A673 (cell line): ENCODE results near the gene SMIM24.

ENCODE experiments used
- EZH2 ChIP-seq: fragments of 200-600 bp; sonication (generic); IDR thresholded peaks from 2 replicates; pipeline ENCODE4 v1.6.1; 2017; ENCODE audit warnings: borderline replicate concordance, low read depth, mild to moderate bottlenecking, mixed read lengths, antibody characterized with exemption, low read length; ENCODE audit not compliant: poor library complexity, severe bottlenecking
- TF ChIP-seq, protein P1 (sequence below): fragments of 300-800, 200-600 bp; sonication (generic); conservative IDR thresholded peaks from 2 replicates; pipeline ENCODE4 v1.5.1; 2017; ENCODE audit warnings: low read depth, mild to moderate bottlenecking, antibody characterized with exemption, low read length, moderate library complexity, mixed read lengths

DNA sequence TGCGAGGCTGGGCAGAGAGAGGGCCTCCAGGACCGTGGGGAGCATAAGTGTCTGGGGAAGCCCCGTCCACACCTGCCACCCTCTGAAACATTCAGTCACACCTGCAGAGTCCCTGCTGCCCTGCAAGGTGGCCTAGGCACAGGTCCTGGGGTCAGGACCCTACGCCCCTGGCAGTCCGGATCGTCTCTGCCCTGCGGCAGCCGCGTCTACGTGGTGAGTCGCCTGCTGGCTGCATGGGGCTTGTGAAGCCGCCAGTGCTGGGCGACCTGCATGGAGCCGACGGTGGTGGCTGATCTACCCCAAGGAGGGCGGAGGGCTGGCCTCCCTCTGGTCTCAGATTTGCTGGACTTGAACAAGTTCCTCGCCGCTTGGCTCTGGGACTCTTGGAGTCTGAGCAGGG lies 38.8 kb upstream of the SMIM24 start:
- TF ChIP-seq EZH2 = no peak
- TF ChIP-seq, protein P1, sequence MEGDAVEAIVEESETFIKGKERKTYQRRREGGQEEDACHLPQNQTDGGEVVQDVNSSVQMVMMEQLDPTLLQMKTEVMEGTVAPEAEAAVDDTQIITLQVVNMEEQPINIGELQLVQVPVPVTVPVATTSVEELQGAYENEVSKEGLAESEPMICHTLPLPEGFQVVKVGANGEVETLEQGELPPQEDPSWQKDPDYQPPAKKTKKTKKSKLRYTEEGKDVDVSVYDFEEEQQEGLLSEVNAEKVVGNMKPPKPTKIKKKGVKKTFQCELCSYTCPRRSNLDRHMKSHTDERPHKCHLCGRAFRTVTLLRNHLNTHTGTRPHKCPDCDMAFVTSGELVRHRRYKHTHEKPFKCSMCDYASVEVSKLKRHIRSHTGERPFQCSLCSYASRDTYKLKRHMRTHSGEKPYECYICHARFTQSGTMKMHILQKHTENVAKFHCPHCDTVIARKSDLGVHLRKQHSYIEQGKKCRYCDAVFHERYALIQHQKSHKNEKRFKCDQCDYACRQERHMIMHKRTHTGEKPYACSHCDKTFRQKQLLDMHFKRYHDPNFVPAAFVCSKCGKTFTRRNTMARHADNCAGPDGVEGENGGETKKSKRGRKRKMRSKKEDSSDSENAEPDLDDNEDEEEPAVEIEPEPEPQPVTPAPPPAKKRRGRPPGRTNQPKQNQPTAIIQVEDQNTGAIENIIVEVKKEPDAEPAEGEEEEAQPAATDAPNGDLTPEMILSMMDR = no peak
